Lower lobe of right lung (tissue), 2 donors: ENCODE data around the gene ABHD4. TPM values are rescaled to one million over a fixed set of nuclear protein-coding genes. Genes with fewer than 3 reads are reported as not detected.

Experiments
- ATAC-seq, 2 donors: fragments of 200-7000 bp; cut with Tn5 transposase; one replicate each; pipeline ENCODE4 v1.9.1; 2020 to 2022; ENCODE audit warnings: mild to moderate bottlenecking in 2 of 2, moderate library complexity in 2 of 2
- DNase-seq: peaks from one replicate; pipeline ENCODE4 v3.0.0-alpha.2; 2020
- H3K27ac ChIP-seq: fragments of 200-600 bp; one replicate; pipeline ENCODE4 v1.8.0; 2022
- H3K27me3 ChIP-seq: fragments of 200-600 bp; one replicate; pipeline ENCODE4 v1.8.0; 2022; ENCODE audit warnings: low read depth
- H3K36me3 ChIP-seq: fragments of 200-600 bp; one replicate; pipeline ENCODE4 v1.8.0; 2022; ENCODE audit warnings: mild to moderate bottlenecking
- H3K4me1 ChIP-seq: fragments of 200-600 bp; one replicate; pipeline ENCODE4 v1.8.0; 2022
- H3K4me3 ChIP-seq: fragments of 200-600 bp; one replicate; pipeline ENCODE4 v1.8.0; 2022; ENCODE audit warnings: mild to moderate bottlenecking
- H3K9me3 ChIP-seq: fragments of 200-600 bp; one replicate; pipeline ENCODE4 v1.8.0; 2022
- CTCF ChIP-seq: fragments of 200-600 bp; IDR thresholded peaks from one replicate; pipeline ENCODE4 v1.8.0; 2022; ENCODE audit warnings: antibody characterized with exemption, mild to moderate bottlenecking
- intact Hi-C: fragments of 100-400 bp; cut with DNase I; formaldehyde crosslinking; loops from one replicate; pipeline ENCODE4 v1.11.0; 2022
- total RNA-seq: library from RNA; stranded (reverse); fragmentation: NEBNext Ultra II Directional; extraction: Animal tissue kit (Norgen Biotek cat#: 25700); gene quantifications from one replicate; pipeline ENCODE4 v1.2.1, GENCODE V29; 2021
- donor health status: DM: no; HTN: yes; CAD: no; lungs with severe emphysema.

ABHD4 gene
- total RNA-seq, 1 donor from 2014 or later: 28.5 TPM

- no peaks in the 10 kb centered on the region for H3K36me3 ChIP-seq
- no peaks in the 10 kb centered on the region for H3K9me3 ChIP-seq
- intact Hi-C loops: no loop called here
- no peak overlapping the region for H3K4me3 ChIP-seq
- no peaks in the 10 kb centered on the region for H3K27me3 ChIP-seq
- TF ChIP-seq CTCF: no peak
- no peak for ATAC-seq
- no peak overlapping the region for H3K27ac ChIP-seq
- no peak for DNase-seq
- H3K4me1 ChIP-seq: no peaks in the 10 kb centered on the region
Observed at GRCh38 chr14:22646570-22647254, 48.6 kb downstream of the ABHD4 start.

- Histone ChIP-seq H3K36me3 (no peaks in the 10 kb centered on the region), H3K4me1 (no peaks in the 10 kb centered on the region), H3K9me3 (no peaks in the 10 kb centered on the region), H3K4me3 (no peak overlapping the region), H3K27ac (no peak overlapping the region), H3K27me3 (no peaks in the 10 kb centered on the region)
- ATAC-seq (no peak), DNase-seq (no peak)
- intact Hi-C loops: no loop called here
- no peak for TF ChIP-seq CTCF
Observed at GRCh38 chr14:22648506-22648905, 50.4 kb downstream of the ABHD4 start.

- Histone ChIP-seq H3K4me1 (no peaks in the 10 kb centered on the region), H3K27me3 (no peaks in the 10 kb centered on the region), H3K36me3 (no peaks in the 10 kb centered on the region), H3K4me3 (no peak overlapping the region), H3K27ac (no peak overlapping the region), H3K9me3 (no peaks in the 10 kb centered on the region)
- no peak for TF ChIP-seq CTCF
- DNase-seq: no peak
- ATAC-seq: no peak
- intact Hi-C loops: loop anchor here (10.0 kb wide), 2 partner anchors 85 to 205 kb away; no protein-coding TSS in a partner anchor
Observed at GRCh38 chr14:22650046-22650739, 52.1 kb downstream of the ABHD4 start.

- DNase-seq: no peak
- no peaks in the 10 kb centered on the region for H3K9me3 ChIP-seq
- no peak for TF ChIP-seq CTCF
- H3K27me3 ChIP-seq: no peaks in the 10 kb centered on the region
- ATAC-seq: no peak
- no peaks in the 10 kb centered on the region for H3K4me1 ChIP-seq
- H3K27ac ChIP-seq: no peak overlapping the region
- no peak overlapping the region for H3K4me3 ChIP-seq
- intact Hi-C loops: loop anchor here (10.0 kb wide), 2 partner anchors 86 to 204 kb away; no protein-coding TSS in a partner anchor
- H3K36me3 ChIP-seq: no peaks in the 10 kb centered on the region
Observed at GRCh38 chr14:22650960-22651521, 52.9 kb downstream of the ABHD4 start.

GRCh38 chr14:22651586-22651985 is 53.5 kb downstream of the ABHD4 start:
- no peaks in the 10 kb centered on the region for H3K4me1 ChIP-seq
- H3K4me3 ChIP-seq: no peak overlapping the region
- intact Hi-C loops: loop anchor here (10.0 kb wide), 2 partner anchors 87 to 203 kb away; no protein-coding TSS in a partner anchor
- no peak for DNase-seq
- no peak for ATAC-seq
- no peak for TF ChIP-seq CTCF
- H3K27me3 ChIP-seq: no peaks in the 10 kb centered on the region
- no peaks in the 10 kb centered on the region for H3K36me3 ChIP-seq
- H3K9me3 ChIP-seq: no peaks in the 10 kb centered on the region
- no peak overlapping the region for H3K27ac ChIP-seq
